BE2C (cell line): ENCODE measurements around the gene TRAF4.

Experiments
- DNase-seq: peaks from one replicate; pipeline ENCODE4 v3.0.0-alpha.2; 2020
- H3K27me3 ChIP-seq: fragments of 250-450 bp; sonication (Bioruptor Pico); 2 replicates; pipeline ENCODE4 v1.5.1; 2020; ENCODE audit warnings: mild to moderate bottlenecking
- H3K36me3 ChIP-seq: fragments of 250-450 bp; sonication (Bioruptor Pico); 2 replicates; pipeline ENCODE4 v1.5.1; 2020; ENCODE audit warnings: mild to moderate bottlenecking
- H3K4me1 ChIP-seq: fragments of 250-450 bp; sonication (Bioruptor Pico); 2 replicates; pipeline ENCODE4 v1.5.1; 2020
- H3K4me3 ChIP-seq: 2 replicates; pipeline ENCODE4 v1.5.1; 2011; ENCODE audit warnings: low read depth, low read length
- H3K9me3 ChIP-seq: fragments of 250-450 bp; sonication (Bioruptor Pico); 2 replicates; pipeline ENCODE4 v1.5.1; 2020
- TF ChIP-seq, protein P1 (sequence below): IDR thresholded peaks from 2 replicates; pipeline ENCODE4 v1.5.1; 2012; ENCODE audit warnings: mild to moderate bottlenecking, low read depth, low read length

TRAF4 gene

DNA sequence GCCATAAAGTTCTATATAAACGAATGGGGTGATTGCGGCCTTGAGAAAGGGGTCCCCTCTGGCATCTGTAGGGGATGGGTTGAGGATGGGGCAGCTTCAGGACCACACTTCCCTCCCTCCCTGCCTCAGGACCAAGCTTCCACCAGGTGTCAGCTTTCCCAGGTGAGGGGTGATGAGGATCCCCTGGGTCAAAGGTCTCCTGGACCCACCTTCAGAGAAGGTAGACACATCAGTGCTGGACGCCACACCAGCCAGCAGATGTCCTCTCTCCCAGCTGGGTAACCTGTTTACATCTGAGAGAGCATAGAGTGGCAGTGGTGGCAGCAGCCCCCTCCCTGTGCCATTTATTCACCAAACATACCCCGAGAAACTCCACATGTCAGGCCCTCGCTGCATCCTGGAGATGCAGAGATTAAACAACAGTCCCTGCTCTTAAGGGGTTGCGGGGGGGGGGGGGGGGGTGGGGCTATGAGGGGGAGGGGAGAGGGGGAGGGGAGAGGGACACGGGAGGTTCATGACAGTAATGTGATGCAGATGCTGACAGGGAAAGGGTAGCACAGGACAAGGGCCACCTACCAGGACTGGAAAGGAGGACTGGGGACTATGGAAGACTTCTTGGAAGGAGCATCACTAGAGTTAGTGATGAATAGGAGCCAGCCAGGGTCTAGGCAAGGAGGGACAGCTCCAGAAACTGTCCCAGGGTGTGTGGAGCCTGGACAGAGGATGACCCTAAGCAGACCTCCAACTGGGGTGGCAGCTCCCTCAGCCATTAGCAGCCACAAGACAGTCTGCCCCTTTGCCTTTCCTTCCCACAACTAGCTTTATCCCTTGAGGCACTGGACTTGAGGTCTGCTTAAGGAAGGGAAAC lies 37.1 kb upstream of the TRAF4 start:
- no peak overlapping the region for H3K4me3 ChIP-seq
- H3K36me3 ChIP-seq: peaks cover under 1% of the 10 kb centered on the region; the same call in 1 of the 2 replicates
- DNase-seq: no peak
- no peaks in the 10 kb centered on the region for H3K9me3 ChIP-seq
- H3K27me3 ChIP-seq: no peaks in the 10 kb centered on the region
- TF ChIP-seq, protein P1, sequence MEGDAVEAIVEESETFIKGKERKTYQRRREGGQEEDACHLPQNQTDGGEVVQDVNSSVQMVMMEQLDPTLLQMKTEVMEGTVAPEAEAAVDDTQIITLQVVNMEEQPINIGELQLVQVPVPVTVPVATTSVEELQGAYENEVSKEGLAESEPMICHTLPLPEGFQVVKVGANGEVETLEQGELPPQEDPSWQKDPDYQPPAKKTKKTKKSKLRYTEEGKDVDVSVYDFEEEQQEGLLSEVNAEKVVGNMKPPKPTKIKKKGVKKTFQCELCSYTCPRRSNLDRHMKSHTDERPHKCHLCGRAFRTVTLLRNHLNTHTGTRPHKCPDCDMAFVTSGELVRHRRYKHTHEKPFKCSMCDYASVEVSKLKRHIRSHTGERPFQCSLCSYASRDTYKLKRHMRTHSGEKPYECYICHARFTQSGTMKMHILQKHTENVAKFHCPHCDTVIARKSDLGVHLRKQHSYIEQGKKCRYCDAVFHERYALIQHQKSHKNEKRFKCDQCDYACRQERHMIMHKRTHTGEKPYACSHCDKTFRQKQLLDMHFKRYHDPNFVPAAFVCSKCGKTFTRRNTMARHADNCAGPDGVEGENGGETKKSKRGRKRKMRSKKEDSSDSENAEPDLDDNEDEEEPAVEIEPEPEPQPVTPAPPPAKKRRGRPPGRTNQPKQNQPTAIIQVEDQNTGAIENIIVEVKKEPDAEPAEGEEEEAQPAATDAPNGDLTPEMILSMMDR: no peak
- H3K4me1 ChIP-seq: no peaks in the 10 kb centered on the region

DNA sequence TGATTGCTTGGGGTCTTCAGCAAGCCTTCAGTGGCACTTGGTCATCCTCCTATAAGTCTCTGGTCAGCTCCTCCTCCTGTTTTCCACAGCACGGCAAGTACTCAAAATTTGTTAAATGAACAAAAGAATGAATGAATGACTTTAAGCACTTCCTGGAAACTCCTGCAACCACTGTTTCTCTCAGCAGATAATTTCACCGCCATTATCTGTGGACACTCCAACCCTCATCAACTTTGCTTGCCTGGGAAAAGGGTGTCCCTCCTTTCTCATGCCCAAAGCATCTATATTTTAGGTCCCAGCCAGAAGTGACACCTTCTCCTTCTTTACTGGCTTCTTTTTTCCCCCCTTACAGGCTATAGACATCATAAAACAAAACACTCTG lies 36.5 kb upstream of the TRAF4 start:
- TF ChIP-seq, protein P1: no peak
- H3K4me3 ChIP-seq: no peak overlapping the region
- no peaks in the 10 kb centered on the region for H3K36me3 ChIP-seq
- DNase-seq: no peak
- H3K4me1 ChIP-seq: no peaks in the 10 kb centered on the region
- H3K27me3 ChIP-seq: no peaks in the 10 kb centered on the region
- H3K9me3 ChIP-seq: no peaks in the 10 kb centered on the region

DNA sequence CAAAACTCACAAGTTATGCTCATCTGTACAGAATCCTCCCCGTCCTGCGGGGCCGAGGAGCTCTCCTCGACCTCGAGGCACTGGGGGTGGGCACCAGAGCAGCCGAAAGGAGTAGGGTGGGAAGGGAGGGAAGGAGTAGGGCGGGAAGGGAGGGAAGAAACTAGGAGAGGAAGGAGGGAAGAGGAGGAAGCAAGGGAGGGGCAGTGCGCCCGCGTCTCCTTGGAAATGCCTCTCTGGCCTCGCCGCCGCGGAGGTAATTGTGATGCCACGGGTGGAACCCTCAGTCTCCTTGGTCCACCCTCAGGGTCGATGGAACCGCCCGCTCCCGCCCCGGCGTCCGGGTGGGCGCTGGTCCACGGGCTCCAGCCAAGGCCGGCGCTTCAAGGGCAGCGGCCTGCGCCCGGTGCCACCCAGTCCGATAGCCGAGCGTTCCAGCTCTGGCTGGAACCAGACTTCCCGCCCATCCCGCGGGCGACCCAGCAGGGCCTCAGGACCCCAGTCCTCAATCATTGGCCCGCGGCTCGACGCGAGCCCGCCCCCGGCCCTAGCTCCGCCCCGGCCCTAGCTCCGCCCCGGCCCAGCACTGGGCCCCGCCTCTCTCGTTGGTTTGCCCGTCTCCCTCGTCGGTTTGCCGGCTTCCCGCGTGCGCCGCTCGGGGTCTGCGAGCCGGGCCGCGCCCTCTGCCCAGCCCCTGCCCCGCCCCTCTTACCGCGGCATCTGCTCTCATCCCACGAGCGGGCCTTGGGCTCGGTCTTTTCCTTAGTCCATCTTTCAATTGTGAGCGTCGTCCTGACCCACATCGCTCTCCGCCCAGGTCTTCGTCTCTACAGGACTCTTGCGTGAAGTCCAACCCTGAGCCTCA lies 32.7 kb upstream of the TRAF4 start:
- Histone ChIP-seq H3K4me1 (no peaks in the 10 kb centered on the region), H3K4me3 (peak overlapping the region; percentile 36), H3K9me3 (no peaks in the 10 kb centered on the region), H3K36me3 (no peaks in the 10 kb centered on the region), H3K27me3 (no peaks in the 10 kb centered on the region)
- TF ChIP-seq, protein P1: no peak
- DNase-seq: peak; percentile 89

DNA sequence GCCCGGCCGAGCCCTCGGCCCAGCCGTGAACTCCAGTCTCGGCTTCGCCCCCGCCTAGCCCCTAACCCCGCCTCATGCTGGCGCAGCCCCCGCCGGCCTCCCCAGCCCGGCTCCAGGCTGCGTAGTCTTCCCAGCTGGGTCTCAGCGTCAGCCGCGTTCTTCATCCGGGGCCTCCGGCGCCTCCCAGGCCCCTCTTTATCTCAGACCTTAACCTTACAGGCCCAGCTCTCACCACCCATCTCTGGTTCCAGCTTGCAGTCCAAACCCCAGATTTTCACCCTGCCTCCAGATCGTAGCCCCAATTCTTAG lies 32.1 kb upstream of the TRAF4 start, which contains the start of gene PROCA1:
TSS of gene PROCA1 (minus strand) at position 166 of the 309 bp plus-strand sequence. CDS start 228 bp downstream, outside the sequence.
- Histone ChIP-seq H3K4me1 (no peaks in the 10 kb centered on the region), H3K9me3 (no peaks in the 10 kb centered on the region), H3K4me3 (peak within 1 kb of the TSS; percentile 36), H3K36me3 (no peaks in the 10 kb centered on the region), H3K27me3 (no peaks in the 10 kb centered on the region)
- TF ChIP-seq, protein P1: no peak
- no peak for DNase-seq

DNA sequence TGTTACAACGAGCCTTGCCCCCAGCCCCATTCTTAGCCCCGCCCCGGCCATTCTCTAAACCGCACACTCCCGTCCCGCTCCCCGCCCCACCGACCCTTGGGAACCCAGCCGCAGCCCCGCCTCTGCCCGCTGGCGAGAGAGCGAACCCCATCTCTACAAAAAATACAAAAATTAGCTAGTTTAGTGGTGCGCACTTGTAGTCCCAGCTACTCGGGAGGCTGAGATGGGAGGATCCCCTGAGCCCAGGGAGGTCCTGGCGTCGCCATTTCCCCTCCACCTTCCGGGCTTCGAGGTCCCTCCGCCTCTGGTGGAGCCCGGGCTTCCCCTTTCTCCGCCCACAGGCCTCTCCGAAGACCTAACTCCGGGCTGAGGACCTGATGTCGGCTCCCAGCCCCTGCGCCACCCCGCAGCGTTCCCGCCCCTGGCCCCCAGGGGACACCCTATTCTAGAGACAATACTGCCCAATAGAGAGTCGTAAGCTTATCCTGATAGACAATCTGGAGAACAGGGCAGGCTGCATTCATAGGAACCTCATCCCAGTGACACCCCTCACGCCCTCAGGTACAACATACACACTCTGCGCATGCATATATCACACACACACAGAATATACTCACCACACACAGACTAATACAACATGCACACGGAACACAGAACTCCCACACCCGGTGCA lies 31.6 kb upstream of the TRAF4 start:
- DNase-seq: no peak
- no peaks in the 10 kb centered on the region for H3K9me3 ChIP-seq
- H3K27me3 ChIP-seq: no peaks in the 10 kb centered on the region
- no peak overlapping the region for H3K4me3 ChIP-seq
- no peaks in the 10 kb centered on the region for H3K4me1 ChIP-seq
- H3K36me3 ChIP-seq: no peaks in the 10 kb centered on the region
- TF ChIP-seq, protein P1: no peak
